ENCODE data around the gene CFDP1.
A peak's percentile ranks its signal among the peaks of the same experiment; 100 is the strongest.

Gene CFDP1

DNA sequence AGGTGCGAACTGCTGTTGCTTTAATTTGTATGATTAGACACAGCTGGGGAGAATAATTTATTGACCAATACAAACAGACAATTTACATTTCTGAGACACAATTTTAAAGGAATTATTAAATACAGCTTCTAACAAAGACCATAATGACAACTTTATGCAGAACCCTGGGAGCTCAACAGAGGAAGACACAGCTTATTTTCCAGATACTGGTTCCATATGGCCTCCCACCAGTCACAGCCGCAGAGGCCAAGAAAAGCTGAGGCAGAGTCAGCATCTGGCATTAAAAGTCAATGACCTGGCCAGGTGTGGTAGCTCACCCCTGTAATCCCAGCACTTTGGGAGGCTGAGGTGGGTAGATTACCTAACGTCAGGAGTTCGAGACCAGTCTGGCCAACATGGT is 115.8 kb downstream of the CFDP1 start:
- no peak for DNase-seq

DNA sequence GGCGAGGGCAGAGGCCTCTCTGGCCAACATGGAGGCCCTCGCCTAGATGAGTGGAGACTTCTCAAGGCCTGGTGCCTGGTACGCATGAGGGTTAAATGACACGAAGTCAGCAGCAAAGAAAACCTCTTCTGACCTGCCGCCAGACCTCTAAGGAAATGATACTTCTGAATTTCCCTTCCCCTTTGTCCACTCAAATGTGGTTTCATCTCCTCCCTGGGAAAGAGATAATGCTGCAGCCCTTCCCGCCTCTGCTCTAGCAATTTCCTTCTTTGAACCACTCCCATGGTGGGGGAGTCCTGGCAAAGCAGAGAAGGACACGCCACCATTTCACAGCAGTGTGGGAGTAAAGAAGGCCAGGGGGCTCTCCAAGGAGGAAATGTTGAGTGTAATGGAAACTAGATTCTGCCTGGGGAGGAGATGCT is 116.2 kb downstream of the CFDP1 start:
- no peak for DNase-seq

DNA sequence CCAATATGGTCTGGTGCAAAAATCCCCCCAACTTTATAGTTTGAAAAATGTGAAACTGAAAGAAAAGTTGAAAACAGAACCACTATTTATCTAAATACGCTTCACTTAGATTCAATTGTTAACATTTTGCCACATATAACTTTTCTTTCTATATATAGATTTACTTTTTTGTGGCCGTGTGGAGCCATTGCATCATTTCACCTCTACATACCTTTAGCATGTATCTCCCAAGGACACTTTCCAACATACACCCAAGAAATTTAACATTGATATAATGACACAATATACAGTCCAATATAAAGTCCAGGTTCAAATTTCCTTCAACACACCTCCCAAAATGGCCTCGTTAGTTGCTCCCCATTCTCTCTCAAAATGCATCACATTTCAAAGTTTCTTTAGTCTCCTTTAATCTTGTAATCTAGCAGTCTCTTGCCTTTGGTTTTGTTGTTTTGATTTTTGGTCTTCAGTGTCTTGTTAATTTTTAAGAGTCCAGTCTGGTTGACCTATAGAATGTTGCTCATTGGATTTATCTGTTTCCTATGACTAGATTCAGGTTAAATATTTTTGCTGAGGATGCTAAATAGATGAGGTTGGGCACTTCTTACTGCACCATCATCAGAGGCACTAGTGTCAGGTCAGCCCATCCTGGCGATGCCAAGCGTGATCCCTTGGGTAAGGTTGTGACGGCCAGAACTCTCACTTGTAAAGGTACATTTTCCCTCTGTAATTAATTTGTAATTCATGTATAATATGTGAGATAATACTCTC is 117.6 kb downstream of the CFDP1 start:
- DNase-seq: no peak

DNA sequence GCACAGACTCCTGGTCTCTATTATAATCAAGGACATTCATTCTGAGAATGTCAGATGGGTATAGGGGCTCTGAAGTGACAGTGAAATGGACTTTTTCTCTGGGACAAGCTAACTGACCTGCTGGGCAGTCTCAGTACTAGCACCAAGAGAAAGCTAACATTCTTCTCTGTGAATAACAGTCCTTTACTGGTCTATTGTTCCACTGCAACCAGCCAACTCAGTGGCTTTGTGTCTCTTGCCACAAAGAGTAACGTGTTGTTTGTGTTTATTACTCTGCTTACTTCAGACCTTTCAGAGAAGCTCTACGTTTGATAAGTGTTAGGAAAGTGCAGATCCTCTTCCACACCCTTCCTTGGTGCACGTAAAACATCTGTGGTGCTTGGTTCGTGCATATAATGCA is 120.4 kb downstream of the CFDP1 start:
- no peak for DNase-seq

DNA sequence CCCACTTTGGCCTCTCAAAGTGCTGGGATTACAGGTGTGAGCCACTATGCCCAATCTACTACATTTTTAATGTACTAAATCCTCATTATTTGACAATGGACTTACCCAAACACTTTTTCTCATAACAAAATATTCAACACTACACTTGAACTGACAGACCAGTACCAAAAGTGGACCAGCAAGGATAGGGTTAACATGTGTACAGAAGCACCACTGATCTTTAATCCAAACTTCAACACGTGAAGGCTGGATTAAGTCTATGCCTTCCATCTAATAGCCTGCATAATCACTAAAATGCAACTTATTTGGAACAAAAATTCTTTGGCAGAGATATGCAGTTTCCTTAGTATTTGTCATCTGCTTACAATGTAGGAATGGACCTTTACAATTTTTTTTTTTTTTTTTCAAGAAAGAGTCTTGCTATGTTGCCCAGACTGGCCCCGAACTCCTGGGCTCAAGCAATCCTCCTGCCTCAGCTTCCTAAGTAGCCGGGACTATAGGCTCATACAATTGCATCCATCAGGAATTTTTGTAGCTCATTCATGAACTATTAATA is 121.8 kb downstream of the CFDP1 start:
- DNase-seq: no peak

DNA sequence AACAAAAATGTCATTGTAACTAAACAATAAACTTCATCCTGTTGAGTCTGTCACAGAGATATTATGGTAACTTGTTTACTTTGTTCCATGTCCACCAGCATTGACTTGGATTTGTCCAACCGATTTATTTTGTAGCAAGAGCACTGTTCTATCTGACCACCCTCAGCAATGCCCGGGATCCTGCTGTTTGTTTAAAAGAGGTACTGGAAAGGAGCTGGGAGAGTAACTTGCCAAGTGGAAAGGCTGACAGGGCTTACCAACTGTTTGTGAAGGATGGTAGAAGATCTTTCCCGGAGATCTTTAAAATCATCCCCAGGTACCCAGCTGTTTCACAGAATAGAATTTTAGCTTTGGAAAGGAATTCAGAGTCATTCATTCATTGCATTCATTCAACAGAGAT is 122.8 kb downstream of the CFDP1 start:
- no peak for DNase-seq

DNA sequence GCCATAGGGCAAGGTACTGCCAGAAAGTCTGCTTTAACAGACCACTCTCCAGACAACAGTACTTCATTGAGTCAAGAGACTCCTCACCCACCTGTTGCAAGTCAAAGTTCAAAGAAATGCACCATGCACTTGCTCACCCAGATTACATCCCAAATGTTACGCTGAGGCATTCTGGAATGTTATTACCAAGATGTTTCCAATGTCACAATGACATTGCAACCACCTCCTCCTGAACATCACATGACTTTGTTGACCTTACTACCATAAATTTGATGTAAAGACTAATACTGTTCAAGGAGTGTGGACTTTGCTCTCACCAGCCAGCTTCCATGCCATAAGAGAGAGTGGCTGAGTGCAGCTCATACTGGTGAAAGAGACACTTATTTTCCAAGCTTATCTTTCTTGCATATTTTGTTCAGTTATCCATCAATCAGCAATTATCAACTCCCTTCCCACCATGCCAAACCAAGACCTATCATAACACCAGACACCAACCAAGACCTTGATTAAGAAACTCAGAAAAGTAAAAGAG is 123.3 kb downstream of the CFDP1 start:
- no peak for DNase-seq

DNA sequence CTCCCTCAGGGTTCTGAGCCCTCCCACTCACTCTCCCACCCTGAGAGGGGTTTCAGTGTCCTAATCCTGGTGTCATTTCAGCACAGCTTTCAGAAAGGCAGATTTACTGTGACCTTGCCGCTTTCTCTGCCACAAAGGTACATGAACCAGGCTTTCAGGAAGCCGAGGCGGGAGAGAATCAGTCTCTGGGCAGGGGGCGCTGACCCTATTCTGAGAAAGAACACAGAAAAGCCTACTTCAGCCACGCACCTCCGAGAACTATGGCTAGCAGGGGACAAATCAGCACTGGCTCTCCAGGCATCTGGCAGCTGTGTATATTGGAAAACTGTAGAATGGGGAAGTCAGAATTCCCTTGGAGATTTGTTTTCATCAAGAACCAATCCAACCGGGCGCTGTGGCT is 124.1 kb downstream of the CFDP1 start:
- no peak for DNase-seq

DNA sequence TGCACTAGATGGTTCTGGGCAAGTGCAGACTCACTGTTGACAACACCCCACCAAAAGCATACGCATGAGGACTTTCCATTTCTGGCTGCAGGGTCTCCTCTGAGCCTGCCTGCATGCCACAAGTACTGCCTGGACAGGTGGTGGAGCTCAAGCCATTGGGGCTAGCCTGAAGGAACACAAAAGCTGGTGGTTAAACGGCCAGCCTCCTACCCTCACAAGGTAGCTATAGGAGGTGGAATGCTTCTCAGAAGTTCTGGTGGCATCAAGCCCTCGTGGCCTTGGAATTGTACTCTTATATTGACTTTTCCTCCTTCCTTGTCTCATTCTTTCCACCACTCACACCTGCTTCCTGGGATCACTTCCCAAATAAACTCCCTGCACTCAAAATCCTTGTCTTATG is 125.3 kb downstream of the CFDP1 start:
- no peak for DNase-seq

DNA sequence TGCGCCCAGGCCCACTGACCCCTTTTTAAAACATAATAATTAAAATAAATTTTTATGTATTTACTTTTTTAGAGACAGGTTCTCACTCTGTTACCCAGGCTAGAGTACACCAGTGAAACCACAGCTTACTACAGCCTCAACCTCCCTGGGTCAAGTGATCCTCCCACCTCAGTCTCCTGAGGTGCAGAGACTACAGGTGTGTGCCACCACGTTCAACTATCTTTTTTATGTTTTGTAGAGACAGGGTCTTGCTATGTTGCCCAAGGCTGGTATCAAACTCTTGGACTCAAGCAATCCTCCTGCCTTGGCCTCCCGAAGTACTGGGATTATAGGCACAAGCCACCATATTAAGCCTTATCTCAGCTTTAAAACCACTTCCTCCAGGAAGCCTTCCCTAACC is 125.8 kb downstream of the CFDP1 start:
- DNase-seq: no peak

DNA sequence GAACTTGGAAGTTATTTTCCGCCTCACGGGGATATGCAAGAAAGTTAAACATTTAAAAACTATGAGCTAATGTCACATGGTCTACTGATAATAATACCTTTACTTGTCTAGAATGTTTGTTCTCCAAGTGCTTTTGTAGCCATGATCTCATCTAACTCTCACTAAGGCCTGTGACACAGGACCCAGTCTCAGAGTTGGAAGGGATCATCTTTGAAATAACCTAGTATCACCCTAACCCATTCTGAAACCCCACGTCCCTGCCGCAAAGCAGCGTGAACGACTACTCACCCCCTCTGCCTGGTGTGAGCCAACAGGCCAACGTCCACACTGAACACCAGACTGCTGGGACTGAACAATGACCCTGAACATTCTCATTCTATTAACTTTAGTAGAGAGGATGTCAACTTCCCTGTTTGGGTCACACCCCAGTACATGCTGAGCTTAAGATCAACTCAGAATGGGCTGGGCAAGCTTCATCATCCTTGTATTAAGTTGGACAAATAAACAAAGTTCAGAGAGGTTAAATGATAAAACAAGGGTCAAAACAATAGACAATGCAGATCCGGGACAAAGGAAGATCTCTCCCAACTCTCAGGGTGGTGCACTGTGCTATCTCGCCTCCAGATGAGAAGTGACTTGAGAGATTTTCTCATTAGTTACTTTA is 127.1 kb downstream of the CFDP1 start:
- DNase-seq: no peak

DNA sequence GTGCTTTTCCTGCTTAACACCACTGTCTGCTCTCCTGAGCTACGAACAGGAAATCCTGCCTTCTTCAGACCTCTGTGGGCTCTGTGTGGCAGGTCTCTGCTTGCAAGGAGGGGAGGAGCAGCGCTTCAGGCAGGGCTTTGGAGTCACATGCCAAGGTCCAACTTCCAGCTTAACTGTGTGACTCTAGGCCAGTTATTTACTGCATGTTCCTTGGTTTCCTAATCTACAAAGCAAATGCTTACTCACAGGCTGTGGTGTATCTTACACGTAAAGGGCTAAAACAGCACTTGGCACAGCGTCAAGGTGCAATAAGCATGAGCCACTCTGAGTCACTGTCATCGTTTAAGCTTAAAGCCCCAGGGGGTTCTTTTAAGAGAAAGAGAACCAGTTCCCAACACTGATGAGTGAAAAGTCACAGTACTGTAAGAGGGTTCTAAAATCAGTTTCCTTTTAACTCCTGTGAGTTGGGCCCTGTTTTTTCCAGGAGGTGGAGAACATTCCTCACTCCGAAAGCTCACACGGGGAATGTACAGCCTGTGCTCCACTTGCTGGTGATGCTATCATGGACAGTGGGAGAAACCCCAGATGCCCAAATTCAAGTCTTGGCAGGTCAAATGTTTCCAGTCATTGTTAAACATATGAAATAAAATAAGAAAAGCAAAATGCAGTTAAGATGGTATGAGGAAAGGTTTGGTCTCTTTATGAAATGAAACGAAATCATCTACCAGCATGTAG is 127.8 kb downstream of the CFDP1 start:
- no peak for DNase-seq

DNA sequence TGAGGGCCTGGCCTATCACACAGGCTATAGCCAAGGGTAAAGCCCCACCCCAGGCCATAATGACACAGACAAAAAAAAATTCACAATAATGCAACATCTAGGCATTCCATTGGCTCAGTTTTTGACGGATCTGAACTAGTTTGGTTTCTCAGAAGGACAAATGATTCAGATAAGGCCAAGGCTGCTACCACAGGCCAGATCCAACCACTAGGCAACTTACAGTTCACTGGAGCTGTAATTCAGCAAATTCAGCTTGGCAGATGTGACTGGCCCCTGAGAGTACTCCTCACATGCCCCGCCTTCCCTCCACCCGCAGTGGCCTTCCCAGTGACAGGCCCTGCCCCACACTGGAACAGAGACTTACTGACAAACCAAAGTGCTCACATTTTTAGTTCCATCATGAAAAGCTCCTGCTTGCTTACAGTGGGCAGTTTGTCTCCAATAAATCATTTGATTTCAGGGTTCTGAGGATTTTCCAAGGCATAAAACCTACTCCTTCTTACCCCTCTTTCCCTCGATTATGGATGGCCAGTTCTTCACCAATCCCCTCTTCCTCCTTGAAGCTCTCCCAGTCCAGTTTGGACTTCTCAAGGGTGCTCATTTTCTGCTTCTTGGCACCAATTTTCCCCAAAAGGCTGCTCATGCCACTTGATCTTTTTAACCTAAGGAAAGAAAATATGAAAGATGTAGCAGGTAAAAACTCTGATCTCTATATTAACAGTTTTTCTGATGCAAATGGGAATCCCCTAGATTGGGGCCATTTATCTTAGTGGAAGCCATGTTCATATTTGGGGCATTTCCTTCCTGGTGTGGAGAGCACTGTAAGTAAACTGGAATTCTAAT is 128.6 kb downstream of the CFDP1 start:
- DNase-seq: no peak

DNA sequence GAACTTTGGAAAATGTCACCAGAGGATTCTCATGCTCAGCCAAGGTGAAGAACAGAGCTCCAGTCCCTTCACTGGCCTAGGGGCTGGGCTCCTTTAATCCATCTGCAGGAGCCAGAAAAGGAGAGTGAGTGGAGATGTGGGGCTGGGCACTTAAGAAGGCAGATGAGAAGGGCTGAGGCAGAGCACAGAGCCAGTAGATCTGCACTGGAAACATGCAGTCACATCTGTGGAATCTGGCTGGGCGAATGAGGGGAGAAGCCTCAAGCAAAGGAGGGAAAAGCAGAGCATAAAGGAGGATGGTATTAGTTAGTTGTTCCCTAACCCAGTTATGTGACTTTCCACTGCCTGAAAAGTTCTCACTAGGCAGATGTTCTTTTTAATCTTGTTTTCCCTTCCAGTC is 131.5 kb downstream of the CFDP1 start:
- DNase-seq: no peak

DNA sequence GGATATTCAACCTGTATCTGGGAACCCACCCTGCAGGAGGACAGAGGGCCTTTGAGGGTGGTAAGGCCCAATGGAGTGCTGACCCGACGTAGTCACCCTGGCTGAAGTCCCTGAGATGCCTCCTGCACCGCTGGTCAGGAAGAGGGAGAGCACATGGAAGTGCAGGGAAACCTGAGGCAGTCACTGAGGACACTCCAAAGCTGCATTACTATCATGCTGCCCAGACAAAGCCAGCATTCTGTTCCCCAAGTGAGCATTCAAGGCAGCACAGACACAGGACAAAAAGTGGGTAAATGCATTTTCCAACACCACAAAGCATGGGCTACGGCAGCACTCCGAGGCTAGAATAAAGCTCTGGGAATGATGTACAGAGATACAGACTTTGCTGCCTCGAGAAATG is 135.0 kb downstream of the CFDP1 start:
- no peak for DNase-seq

DNA sequence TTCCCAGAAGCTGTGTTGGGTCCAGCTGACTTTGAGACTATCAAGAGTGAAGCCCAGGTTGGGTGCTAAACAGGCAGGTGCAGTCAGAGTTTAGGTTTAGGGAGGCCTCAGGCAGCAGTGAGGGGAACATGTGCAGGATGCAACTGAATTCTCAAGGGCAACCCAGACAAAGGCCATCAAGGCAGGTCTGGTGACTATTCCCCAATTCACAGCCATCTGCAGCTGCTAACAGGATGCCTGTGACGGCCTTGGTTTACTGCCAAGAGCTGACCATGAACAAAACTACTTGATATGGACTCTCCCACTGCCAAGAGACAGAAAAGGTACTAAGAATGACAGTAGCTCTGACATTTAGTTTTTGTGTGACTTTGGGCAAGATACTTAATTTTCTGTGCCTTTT is 136.7 kb downstream of the CFDP1 start:
- DNase-seq: peak; percentile 70

DNA sequence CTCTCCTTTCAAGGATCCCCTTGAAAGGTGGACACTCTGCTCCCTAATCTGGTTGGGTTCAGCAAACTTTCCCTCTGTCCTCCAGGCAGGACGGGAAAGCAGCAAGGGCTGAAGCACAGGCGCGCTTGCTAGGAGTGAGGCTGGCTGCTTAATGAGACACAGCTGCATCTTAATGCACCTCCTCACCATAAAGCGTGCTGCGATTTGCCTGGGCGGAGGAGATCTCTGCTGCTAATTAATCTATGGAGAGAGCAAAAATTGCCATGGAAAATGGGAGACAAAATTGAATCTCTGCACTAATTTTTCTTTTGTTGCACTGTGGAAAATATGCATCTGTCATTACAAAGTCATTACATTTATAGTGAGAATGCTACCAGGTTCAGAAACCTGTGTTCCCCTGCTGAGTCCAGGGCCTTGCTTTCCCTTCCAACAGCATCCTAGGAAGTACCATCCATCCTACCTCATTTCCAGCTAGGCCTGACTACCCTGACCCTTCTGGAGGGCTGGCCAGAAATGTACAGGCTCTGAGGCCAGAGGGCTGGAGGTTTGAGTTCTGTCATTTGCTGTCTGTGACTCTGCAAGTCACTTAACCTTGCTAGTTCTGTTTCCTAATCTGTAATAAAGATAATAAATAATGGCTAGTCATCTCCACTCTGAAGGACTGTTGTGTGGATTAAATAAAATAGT is 138.4 kb downstream of the CFDP1 start:
- DNase-seq: no peak

DNA sequence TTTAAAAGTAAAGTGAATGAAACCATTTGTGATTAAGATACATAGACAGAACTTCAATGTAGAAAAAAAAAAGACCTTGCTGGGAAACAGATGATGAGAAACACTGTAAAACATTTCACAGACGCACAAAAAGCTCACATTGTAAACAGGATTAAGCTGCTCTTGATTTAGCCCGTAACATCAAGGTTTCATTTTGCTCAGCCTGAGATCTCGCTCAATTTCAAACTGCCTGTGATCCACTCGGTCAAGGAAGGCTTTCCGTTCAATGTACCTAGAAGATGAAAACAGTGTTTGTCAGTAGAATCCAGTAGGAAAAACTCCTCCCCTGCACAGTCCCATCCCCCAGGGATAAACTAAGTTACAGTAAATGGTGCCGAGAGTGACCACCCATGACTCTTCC is 139.5 kb downstream of the CFDP1 start:
- DNase-seq: no peak

DNA sequence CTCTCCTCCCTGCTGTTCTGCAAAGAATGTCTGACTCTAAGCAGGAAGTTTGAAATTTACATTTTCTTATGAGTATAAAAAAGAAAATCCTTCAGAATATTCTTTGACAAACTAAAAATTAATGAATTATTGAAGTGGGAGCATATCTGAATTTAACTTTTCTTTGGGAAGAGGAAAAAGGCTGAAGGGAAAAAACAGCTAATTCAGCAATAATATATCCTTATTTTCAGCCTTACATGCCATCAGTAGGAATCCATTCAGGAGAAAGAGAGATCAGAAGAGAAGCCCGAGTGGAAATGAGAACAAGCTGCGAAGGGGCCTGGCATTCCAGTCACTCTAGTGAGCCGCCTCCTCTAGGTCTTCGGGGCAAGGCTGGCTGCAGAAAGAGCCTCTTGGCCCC is 140.1 kb downstream of the CFDP1 start:
- no peak for DNase-seq

DNA sequence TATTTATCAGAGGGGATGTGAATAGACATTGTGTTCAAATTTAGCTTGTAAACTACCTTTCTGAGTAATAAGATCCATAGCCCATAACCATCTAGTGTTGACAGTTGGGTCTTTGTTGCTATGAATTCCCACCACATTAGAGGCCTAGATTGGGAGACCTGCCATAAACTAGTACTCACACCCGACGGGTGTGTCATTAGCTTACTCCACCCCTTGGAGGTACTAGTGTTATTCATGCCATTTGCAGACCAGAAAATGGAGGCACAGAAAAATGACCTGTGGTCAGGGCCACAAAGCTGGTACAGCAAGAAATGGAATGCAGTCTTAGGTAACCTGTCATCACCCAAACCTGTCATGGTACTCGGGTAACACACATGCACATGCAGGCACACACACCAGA is 140.6 kb downstream of the CFDP1 start:
- DNase-seq: no peak

DNA sequence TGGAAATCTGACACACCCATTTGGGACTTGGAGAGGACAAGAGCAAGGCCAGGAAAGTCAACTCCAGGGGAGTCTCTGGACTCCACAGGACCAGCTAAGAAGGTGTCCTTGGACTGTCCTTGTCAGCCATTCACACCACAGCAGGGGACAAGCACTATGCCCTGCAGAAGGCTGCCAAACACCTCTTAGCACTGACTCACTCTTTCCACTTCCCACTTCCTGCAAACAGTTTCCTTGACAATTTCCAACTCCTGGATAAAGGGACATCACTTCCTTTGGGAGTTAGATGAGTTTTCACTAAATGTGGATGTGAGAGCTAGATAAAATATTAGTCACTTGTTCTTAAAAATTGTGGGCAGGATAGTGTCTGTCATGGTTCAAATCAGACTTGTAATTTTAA is 144.1 kb downstream of the CFDP1 start:
- DNase-seq: no peak

DNA sequence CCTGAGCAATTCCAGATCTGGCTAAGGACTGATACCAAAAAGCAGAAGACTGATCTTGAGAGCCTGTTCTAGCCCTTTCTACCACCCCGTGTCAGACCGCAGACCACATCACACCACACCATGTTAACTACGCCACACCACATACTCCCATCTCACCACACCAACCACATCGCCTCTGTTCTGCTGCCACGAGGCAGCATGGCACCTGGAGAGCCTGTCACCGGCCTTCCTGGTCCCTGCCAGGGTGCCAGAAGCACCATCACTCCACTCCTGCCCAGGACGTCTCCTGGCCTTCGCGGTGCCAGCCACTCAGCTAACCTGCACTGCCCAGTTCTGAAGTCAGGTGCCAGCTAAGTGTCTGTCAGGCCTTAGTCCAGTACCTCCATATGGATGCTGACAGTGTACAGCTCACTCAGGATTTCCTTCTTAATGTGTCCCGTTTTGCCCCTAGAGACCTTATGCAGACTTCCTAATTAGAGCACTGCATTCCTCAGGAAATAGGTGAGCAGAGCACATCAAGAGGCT is 144.6 kb downstream of the CFDP1 start:
- no peak for DNase-seq
